Activated CD8-positive, alpha-beta memory T cell treated with anti-CD3 and anti-CD28 coated beads, Interleukin-2, amount 50 U/mL, for 1 hour (primary cell): ENCODE results near the gene ATE1.
"Not testable (repeated sequence)": the region's sequence is repeated elsewhere in the genome, so short reads cannot be mapped to it uniquely, and the experiment has no call there.

ENCODE experiments used
- DNase-seq: peaks from one replicate; pipeline ENCODE4 v3.0.0-alpha.2; 2020; ENCODE audit errors: extremely low read depth

The ATE1 gene

DNA sequence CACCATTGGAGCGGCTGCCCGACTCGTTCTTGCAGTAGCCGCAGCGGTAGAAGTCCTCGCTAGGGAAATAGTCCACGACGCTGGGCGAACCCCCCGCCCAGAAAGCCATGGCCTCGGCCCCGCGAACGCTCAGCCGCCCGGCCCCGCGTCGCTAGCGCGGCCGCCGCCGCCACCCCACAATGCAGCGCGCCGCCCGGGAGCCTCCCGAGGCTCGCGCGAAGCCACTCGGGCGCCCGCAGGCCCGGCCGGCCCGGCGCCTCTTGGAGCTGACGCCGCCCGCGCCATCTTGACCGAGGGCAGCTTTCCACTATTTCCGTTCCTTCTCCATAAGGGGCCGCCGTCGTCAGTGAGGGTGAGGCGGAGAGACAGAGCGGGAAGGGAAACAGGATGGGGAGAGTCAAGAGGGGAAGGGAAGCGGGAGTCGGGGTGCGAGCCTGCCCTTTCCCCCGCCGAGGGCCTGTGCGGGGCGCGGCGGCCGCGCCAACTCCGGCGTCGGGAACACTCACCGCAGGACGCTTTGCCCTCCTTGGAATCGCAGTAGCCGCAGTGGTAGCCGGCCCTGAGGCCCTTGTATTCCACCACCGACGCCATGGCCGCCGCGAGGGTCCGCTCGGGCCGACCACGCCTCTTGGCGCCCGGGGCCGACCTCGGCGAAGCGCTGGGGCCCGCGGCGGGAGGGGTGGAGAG lies at the start of gene ATE1:
ATE1 (minus strand) TSS at position 191 of the 687 bp plus-strand sequence; CDS start at position 109, 82 bp downstream.
- peak; percentile 30 for DNase-seq

GRCh38 chr10:121976607-121977006 lies 48.8 kb upstream of the ATE1 start:
- DNase-seq = no peak

- DNase-seq = peak; percentile 13
These were observed 47.7 kb upstream of the ATE1 start for GRCh38 chr10:121975295-121976086.

GRCh38 chr10:121974535-121975294 lies 46.9 kb upstream of the ATE1 start, which contains the start of gene NSMCE4A:
Gene NSMCE4A (minus strand): TSS chr10:121975217. CDS start chr10:121975165, 52 bp downstream.
- DNase-seq = no peak

DNA sequence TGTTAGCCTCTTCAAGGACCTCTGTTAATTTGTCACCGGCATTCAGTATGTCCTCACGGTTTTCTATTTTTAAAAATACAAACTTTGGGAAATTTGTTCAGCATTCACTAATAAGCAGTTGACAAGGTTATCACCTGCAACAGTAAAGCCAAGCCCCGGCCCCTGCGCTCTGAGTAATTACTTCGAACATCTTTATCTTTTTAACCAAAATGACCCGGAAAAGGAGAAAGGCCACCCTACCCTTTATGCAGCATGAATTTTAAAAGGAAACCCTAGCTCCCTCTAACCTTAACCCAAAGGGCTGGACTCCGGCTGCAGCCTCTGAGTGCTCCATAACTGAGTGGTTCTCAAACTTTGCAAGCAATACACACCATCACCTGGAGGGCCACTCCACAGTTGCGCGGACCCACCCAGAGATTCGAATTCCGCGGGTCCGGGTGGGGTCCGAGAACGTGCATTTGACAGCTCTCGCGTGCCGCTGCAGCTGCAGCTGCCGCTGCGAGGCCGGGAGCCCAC lies 46.2 kb upstream of the ATE1 start:
- DNase-seq = no peak

DNA sequence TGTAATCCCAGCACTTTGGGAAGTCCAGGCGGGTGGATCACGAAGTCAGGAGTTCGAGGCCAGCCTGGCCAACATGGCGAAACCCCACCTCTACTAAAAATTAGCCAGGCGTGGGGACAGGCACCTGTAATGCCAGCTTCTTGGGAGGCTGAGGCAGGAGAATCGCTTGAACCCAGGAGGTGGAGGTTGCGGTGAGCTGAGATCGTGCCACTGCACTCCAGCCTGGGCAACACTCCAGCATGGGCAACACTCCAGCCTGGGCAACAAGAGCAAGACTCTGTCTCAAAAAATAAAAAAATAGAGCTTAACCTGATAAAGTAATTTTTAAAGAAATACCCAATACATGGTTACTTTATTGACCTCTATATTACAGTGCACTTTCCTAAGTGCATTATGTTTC lies 41.3 kb upstream of the ATE1 start:
- DNase-seq = not testable (repeated sequence)

DNA sequence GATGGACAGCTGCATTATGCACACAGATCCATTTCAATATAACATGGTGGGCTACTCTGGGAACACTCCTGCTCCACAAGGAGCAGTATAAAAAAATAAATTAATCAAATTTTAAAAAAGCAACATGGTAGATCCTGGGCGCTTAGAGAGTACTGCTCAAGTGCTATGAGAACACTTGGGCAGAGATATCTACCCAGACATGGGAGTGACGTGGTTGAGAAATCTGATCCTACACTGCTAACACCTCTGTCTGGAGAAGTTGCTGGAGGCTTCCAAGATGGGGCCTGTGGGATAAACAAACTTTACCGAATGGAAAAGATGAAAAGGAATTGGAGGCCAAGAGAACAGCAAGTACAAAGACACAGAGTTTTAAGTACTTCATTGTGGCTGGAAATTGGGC lies 38.2 kb upstream of the ATE1 start:
- no peak for DNase-seq

GRCh38 chr10:121961456-121961855 lies 33.6 kb upstream of the ATE1 start:
- no peak for DNase-seq

DNA sequence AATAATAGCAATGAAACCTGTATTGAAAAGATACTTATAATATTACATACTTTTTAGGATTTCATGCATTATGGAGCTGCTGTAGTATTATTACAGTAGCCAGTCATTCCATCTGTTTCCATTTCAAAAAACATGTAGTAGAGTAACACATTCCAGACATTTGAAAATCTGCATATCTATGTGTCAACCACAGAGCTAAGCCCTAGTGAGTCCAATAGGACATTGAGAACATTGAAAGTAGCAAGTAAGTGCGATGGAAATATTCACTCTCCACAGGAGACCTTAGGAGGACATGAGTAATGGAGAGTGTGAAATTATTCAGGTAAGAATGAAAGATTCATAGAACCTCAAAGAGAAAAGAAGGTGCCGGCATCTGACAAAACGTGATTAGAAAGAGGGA lies 31.8 kb upstream of the ATE1 start:
- DNase-seq = no peak

DNA sequence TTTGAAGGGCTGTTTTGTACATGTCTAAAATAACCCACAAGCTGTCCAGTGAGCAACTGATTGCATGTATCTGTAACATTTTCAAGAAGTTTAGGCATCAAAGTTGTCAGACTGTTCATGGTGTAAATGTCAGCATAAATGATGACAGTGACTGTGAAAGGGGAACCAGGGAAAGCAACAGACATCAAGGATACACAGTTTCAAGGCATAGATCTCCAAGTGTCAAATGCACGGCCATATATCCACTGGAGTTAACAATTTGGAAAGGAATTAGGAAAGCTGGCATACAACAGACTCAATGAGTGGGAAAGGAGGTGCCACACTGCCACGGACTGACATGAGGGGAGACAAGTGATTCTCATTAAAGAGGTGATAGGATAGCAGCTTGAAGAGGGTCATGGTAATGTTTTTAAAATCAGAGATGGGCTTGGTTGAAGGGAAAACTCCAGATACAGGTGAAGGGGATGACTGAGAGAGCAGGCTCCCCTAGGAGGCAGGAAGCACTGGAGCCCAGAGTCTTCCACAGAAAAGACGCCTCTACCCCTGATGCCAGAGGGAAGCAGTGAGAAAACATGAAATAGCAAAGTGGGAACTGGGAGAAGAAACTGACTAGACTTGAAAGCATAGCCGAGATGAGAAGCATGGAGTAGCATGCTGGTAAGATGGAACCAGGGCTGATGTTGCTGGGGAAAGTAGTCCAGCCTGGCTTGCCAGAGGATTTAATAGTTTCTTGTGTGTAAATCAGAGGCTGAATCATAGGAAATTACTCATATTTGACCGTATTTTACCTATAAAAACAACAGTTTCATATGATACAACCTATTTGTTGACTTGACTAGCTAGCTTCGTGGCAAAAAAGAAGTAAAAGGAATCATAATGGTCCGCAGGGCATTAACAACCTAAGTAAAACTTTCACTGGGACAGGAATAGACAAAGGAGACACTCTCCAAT lies 28.6 kb upstream of the ATE1 start:
- DNase-seq = no peak

- DNase-seq = no peak
These were observed 24.4 kb upstream of the ATE1 start for GRCh38 chr10:121952226-121952625.

- DNase-seq = no peak
These were observed 21.6 kb upstream of the ATE1 start for GRCh38 chr10:121949451-121949850.

- DNase-seq = no peak
These were observed 21.2 kb upstream of the ATE1 start for GRCh38 chr10:121949049-121949448.

DNA sequence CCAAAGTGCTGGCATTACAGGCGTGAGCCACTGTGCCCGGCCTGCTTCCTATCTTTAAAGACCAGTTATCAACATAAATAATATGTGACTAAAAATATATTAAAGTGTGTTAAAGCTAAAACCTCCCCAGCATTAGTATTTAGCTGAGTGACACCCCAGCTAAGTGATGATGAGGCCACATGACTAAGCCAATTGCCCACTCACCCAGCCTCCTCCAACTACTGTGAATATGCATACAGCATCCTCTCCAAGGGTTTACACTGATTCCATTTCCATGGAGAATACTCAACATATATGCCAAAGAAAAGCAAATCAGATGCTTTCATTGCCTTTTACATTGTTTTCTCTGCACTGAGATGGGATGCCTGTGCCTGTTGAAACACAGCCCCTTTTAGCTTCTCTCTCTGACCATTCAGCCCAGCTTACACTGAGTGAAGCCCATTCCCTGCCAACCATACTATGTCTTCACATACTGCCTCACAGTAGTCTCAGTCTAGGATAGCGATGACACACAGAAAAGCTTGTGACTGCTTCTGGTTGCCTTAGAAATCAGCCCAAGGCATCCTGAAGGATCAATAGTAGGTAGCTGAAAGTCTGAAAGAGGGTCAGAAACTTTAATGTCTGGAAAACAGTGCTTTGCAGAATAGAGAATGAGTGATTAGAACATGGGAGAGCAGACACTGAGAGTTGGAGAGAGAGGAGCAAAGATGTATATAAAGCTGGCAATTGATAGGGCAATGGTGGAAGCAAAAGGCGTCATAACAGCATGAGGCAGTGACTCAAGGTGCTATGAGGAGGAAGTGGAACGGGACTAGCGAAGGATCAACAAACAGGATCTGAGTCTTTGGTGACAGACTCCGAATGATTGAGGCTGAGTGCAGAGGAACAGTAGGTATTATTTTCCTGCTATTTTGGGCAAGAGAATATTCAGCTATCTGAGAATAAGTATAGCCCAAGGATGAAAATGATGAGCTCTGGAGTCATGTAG lies 19.8 kb upstream of the ATE1 start:
- DNase-seq = no peak

GRCh38 chr10:121942749-121943416 lies 15.1 kb upstream of the ATE1 start:
- DNase-seq = no peak

GRCh38 chr10:121941532-121941931 lies 13.7 kb upstream of the ATE1 start:
- DNase-seq = no peak

DNA sequence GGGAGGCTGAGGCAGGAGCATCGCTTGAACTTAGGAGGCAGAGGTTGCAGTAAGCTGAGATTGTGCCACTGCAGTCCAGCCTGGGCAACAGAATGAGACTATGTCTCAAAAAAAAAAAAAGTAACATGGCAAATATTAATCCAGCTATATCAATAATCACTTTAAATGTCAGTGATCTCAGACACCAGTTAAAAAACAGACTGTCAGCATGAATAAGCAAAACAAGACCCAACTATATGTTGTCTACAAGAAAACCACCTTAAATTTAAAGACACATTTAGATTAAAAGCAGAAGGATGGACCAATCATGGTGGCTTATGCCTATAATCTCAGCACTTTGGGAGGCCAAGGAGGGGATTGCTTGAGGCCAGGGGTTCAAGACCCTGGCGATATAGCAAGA lies 8.5 kb upstream of the ATE1 start:
- no peak for DNase-seq

- no peak for DNase-seq
These were observed 7.9 kb upstream of the ATE1 start for GRCh38 chr10:121935702-121936101.
